ENCODE data around the gene SPAG5.
A peak's percentile ranks its signal among the peaks of the same experiment; 100 is the strongest.

The SPAG5 gene

GRCh38 chr17:28571361-28572122, 27.3 kb downstream of the SPAG5 start, which contains the start of gene PIGS:
PIGS (minus strand) TSS chr17:28571524; CDS start chr17:28571496, 28 bp downstream.
- Histone ChIP-seq H3K36me3 (ENCODE audit: insufficient read depth, low read length) (no peaks in the 10 kb centered on the region; the same call in 1 of the 2 replicates), H3K4me3 (ENCODE audit: low read length, poor library complexity, severe bottlenecking) (peak within 1 kb of the TSS; percentile 93), H3K4me1 (ENCODE audit: insufficient read depth, low read length, poor library complexity, severe bottlenecking) (peaks cover 45% of the 10 kb centered on the region), H3F3A (ENCODE audit: low read depth) (no peaks in the 10 kb centered on the region), H3K9me2 (replicated peaks; ENCODE audit: low read depth, low read length) (no peaks in the 10 kb centered on the region), H3K79me2 (ENCODE audit: insufficient read depth, low read length) (peaks cover 46% of the 10 kb centered on the region), H3K4me2 (ENCODE audit: low read depth, low read length, poor library complexity, severe bottlenecking) (peak within 1 kb of the TSS; percentile 85), H3K9me3 (ENCODE audit: insufficient read depth, low read depth, low read length) (no peaks in the 10 kb centered on the region), H3K9ac (ENCODE audit: low read depth, low read length, poor library complexity, severe bottlenecking) (peak within 1 kb of the TSS; percentile 84), H2AFZ (ENCODE audit: low read length) (peak within 1 kb of the TSS; percentile 94), H4K20me1 (ENCODE audit: insufficient read depth, low read length, poor library complexity, severe bottlenecking) (peaks cover 11% of the 10 kb centered on the region), H3K27me3 (ENCODE audit: insufficient read depth, low read length, poor library complexity, severe bottlenecking) (no peaks in the 10 kb centered on the region)
- TF ChIP-seq CTCF (conservative IDR thresholded peaks at IDR 0.05; ENCODE audit: low read length) (no peak), EZH2phosphoT487 (IDR thresholded peaks at IDR 0.05; ENCODE audit: borderline replicate concordance) (no peak)

- peak overlapping the region; percentile 85 for H3K4me2 ChIP-seq (ENCODE audit: low read depth, low read length, poor library complexity, severe bottlenecking)
- H3K36me3 ChIP-seq (ENCODE audit: insufficient read depth, low read length): no peaks in the 10 kb centered on the region; the same call in 1 of the 2 replicates
- H3F3A ChIP-seq (ENCODE audit: low read depth): no peaks in the 10 kb centered on the region
- no peaks in the 10 kb centered on the region for H3K9me2 ChIP-seq (replicated peaks; ENCODE audit: low read depth, low read length)
- TF ChIP-seq CTCF (conservative IDR thresholded peaks at IDR 0.05; ENCODE audit: low read length) (no peak), EZH2phosphoT487 (IDR thresholded peaks at IDR 0.05; ENCODE audit: borderline replicate concordance) (no peak)
- H3K9ac ChIP-seq (ENCODE audit: low read depth, low read length, poor library complexity, severe bottlenecking): peak overlapping the region; percentile 84
- peak overlapping the region; percentile 93 for H3K4me3 ChIP-seq (ENCODE audit: low read length, poor library complexity, severe bottlenecking)
- H3K27me3 ChIP-seq (ENCODE audit: insufficient read depth, low read length, poor library complexity, severe bottlenecking): no peaks in the 10 kb centered on the region
- H3K79me2 ChIP-seq (ENCODE audit: insufficient read depth, low read length): peaks cover 52% of the 10 kb centered on the region
- H3K9me3 ChIP-seq (ENCODE audit: insufficient read depth, low read depth, low read length): no peaks in the 10 kb centered on the region
- peaks cover 11% of the 10 kb centered on the region for H4K20me1 ChIP-seq (ENCODE audit: insufficient read depth, low read length, poor library complexity, severe bottlenecking)
- H3K4me1 ChIP-seq (ENCODE audit: insufficient read depth, low read length, poor library complexity, severe bottlenecking): peaks cover 45% of the 10 kb centered on the region
- H2AFZ ChIP-seq (ENCODE audit: low read length): peak overlapping the region; percentile 94
Observed at GRCh38 chr17:28570716-28571360, 28.0 kb downstream of the SPAG5 start.

- no peaks in the 10 kb centered on the region for H3F3A ChIP-seq (ENCODE audit: low read depth)
- no peak overlapping the region for H2AFZ ChIP-seq (ENCODE audit: low read length)
- peak overlapping the region; percentile 84 for H3K9ac ChIP-seq (ENCODE audit: low read depth, low read length, poor library complexity, severe bottlenecking)
- no peaks in the 10 kb centered on the region for H3K9me2 ChIP-seq (replicated peaks; ENCODE audit: low read depth, low read length)
- peaks cover 19% of the 10 kb centered on the region for H4K20me1 ChIP-seq (ENCODE audit: insufficient read depth, low read length, poor library complexity, severe bottlenecking)
- no peaks in the 10 kb centered on the region for H3K9me3 ChIP-seq (ENCODE audit: insufficient read depth, low read depth, low read length)
- peak overlapping the region; percentile 93 for H3K4me3 ChIP-seq (ENCODE audit: low read length, poor library complexity, severe bottlenecking)
- TF ChIP-seq CTCF (conservative IDR thresholded peaks at IDR 0.05; ENCODE audit: low read length) (no peak), EZH2phosphoT487 (IDR thresholded peaks at IDR 0.05; ENCODE audit: borderline replicate concordance) (no peak)
- H3K79me2 ChIP-seq (ENCODE audit: insufficient read depth, low read length): peaks cover 62% of the 10 kb centered on the region
- H3K4me1 ChIP-seq (ENCODE audit: insufficient read depth, low read length, poor library complexity, severe bottlenecking): peaks cover 50% of the 10 kb centered on the region
- peak overlapping the region; percentile 85 for H3K4me2 ChIP-seq (ENCODE audit: low read depth, low read length, poor library complexity, severe bottlenecking)
- H3K36me3 ChIP-seq (ENCODE audit: insufficient read depth, low read length): no peaks in the 10 kb centered on the region; the same call in 1 of the 2 replicates
- no peaks in the 10 kb centered on the region for H3K27me3 ChIP-seq (ENCODE audit: insufficient read depth, low read length, poor library complexity, severe bottlenecking)
Observed at GRCh38 chr17:28569446-28569845, 29.4 kb downstream of the SPAG5 start.
